DND-41 (cell line): Measurements from ENCODE around the gene AKAP10.

Experiments
- ATAC-seq: fragments of 200-7000 bp; cut with Tn5 transposase; 3 replicates; pipeline ENCODE4 v1.9.1; 2021; ENCODE audit warnings: low read depth; ENCODE audit not compliant: insufficient read depth
- DNase-seq: peaks from one replicate; pipeline ENCODE4 v3.0.0-alpha.2; 2020
- H2AFZ ChIP-seq: 2 replicates; pipeline ENCODE4 v1.6.0; 2012; ENCODE audit warnings: low read depth, low read length
- H3K27ac ChIP-seq: 2 replicates; pipeline ENCODE4 v1.5.1; 2012; ENCODE audit warnings: low read length, inconsistent platforms
- H3K27me3 ChIP-seq: fragments of 200-600 bp; sonication (generic); 2 replicates; pipeline ENCODE4 v1.6.0; 2012; ENCODE audit warnings: low read length, mild to moderate bottlenecking, inconsistent platforms; ENCODE audit not compliant: insufficient read depth, poor library complexity
- H3K36me3 ChIP-seq: 2 replicates; pipeline ENCODE4 v1.5.1; 2012; ENCODE audit warnings: low read length, inconsistent platforms; ENCODE audit not compliant: insufficient read depth
- H3K4me1 ChIP-seq: 2 replicates; pipeline ENCODE4 v1.5.1; 2012; ENCODE audit warnings: mild to moderate bottlenecking, low read length; ENCODE audit not compliant: insufficient read depth
- H3K4me2 ChIP-seq: 2 replicates; pipeline ENCODE4 v1.6.0; 2012; ENCODE audit warnings: mild to moderate bottlenecking, moderate library complexity, low read length, inconsistent platforms; ENCODE audit not compliant: insufficient read depth
- H3K4me3 ChIP-seq, 2 experiments: fragments of 200-600 bp in 1 of 2; shearing (Covaris generic) in 1 of 2; 2 replicates each; pipeline ENCODE4 v1.5.1; 2012 to 2016; ENCODE audit warnings: inconsistent platforms in 2 of 2, low read length in 2 of 2, mild to moderate bottlenecking in 2 of 2, low read depth in 1 of 2, moderate library complexity in 1 of 2
- H3K79me2 ChIP-seq: 2 replicates; pipeline ENCODE4 v1.6.0; 2012; ENCODE audit warnings: low read length, inconsistent platforms; ENCODE audit not compliant: insufficient read depth
- H3K9ac ChIP-seq: 2 replicates; pipeline ENCODE4 v1.6.0; 2012; ENCODE audit warnings: low read depth, mild to moderate bottlenecking, inconsistent platforms, low read length, moderate library complexity
- H3K9me3 ChIP-seq: 2 replicates; pipeline ENCODE4 v1.5.1; 2012; ENCODE audit warnings: low read length, moderate library complexity, mild to moderate bottlenecking, inconsistent platforms; ENCODE audit not compliant: insufficient read depth, severe bottlenecking
- H4K20me1 ChIP-seq: 2 replicates; pipeline ENCODE4 v1.6.0; 2012; ENCODE audit warnings: low read length; ENCODE audit not compliant: insufficient read depth
- EZH2 ChIP-seq: IDR thresholded peaks from 3 replicates; pipeline ENCODE4 v1.6.1; 2012; ENCODE audit warnings: borderline replicate concordance, low read depth, mild to moderate bottlenecking, moderate library complexity, low read length, inconsistent platforms; ENCODE audit not compliant: severe bottlenecking
- TF ChIP-seq, protein P1 (sequence below): IDR thresholded peaks from 2 replicates; pipeline ENCODE4 v1.5.1; 2012; ENCODE audit warnings: borderline replicate concordance, low read length, moderate library complexity, mild to moderate bottlenecking; ENCODE audit not compliant: poor library complexity, severe bottlenecking; ENCODE audit errors: extremely low read depth

AKAP10 gene

DNA sequence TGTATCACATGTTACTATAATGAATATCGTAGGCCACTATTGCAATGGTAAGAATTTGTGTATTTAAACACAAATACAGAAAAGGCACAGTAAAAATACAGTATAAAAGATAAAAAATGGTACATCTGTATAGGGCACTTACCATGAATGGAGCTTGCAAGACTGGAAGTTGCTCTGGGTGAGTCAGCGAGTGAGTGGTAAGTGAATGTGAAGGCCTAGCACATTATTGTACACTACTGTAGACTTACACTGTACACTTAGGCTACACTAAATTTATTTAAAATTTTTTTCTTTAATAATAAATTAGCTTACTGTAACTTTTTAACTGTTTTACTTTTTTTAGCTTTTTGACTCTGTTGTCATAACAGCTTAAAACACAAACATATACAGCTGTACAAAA, 42.5 kb downstream of the AKAP10 start:
- ATAC-seq (no peak), DNase-seq (no peak)
- Histone ChIP-seq H3K36me3 (peaks cover 77% of the 10 kb centered on the region), H3K4me1 (no peaks in the 10 kb centered on the region), H3K27me3 (no peaks in the 10 kb centered on the region), H3K9me3 (no peaks in the 10 kb centered on the region), H3K79me2 (no peaks in the 10 kb centered on the region), H2AFZ (no peak overlapping the region), H4K20me1 (peaks cover 5% of the 10 kb centered on the region; the same call in 1 of the 2 replicates), H3K4me2 (no peak overlapping the region), H3K9ac (no peak overlapping the region), H3K27ac (no peak overlapping the region), H3K4me3 (no peak overlapping the region)
- TF ChIP-seq EZH2: no peak
- TF ChIP-seq, protein P1, sequence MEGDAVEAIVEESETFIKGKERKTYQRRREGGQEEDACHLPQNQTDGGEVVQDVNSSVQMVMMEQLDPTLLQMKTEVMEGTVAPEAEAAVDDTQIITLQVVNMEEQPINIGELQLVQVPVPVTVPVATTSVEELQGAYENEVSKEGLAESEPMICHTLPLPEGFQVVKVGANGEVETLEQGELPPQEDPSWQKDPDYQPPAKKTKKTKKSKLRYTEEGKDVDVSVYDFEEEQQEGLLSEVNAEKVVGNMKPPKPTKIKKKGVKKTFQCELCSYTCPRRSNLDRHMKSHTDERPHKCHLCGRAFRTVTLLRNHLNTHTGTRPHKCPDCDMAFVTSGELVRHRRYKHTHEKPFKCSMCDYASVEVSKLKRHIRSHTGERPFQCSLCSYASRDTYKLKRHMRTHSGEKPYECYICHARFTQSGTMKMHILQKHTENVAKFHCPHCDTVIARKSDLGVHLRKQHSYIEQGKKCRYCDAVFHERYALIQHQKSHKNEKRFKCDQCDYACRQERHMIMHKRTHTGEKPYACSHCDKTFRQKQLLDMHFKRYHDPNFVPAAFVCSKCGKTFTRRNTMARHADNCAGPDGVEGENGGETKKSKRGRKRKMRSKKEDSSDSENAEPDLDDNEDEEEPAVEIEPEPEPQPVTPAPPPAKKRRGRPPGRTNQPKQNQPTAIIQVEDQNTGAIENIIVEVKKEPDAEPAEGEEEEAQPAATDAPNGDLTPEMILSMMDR: no peak

DNA sequence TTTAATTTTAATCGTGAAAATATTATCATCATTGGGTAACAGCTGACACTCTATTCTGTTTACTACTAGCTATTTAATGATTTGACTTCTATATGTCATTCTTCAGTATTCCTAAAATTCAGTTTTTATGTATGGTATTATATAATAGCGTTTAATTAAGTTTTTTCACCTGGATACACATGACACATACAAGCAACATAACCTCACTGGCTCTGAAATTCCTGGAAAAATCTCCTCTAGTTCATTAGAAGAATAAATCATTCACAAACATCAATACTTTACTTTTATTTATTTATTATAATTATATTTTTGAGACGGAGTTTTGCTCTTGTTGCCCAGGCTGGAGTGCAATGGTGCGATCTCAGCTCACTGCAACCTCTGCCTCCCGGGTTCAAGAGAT, 44.0 kb downstream of the AKAP10 start:
- H3K4me3 ChIP-seq: no peak overlapping the region
- no peak overlapping the region for H3K9ac ChIP-seq
- no peak for TF ChIP-seq EZH2
- TF ChIP-seq, protein P1: no peak
- H2AFZ ChIP-seq: no peak overlapping the region
- no peak for DNase-seq
- no peak for ATAC-seq
- no peaks in the 10 kb centered on the region for H4K20me1 ChIP-seq
- H3K9me3 ChIP-seq: no peaks in the 10 kb centered on the region
- no peaks in the 10 kb centered on the region for H3K79me2 ChIP-seq
- no peak overlapping the region for H3K4me2 ChIP-seq
- H3K4me1 ChIP-seq: no peaks in the 10 kb centered on the region
- H3K27me3 ChIP-seq: no peaks in the 10 kb centered on the region
- no peak overlapping the region for H3K27ac ChIP-seq
- peaks cover 77% of the 10 kb centered on the region for H3K36me3 ChIP-seq

DNA sequence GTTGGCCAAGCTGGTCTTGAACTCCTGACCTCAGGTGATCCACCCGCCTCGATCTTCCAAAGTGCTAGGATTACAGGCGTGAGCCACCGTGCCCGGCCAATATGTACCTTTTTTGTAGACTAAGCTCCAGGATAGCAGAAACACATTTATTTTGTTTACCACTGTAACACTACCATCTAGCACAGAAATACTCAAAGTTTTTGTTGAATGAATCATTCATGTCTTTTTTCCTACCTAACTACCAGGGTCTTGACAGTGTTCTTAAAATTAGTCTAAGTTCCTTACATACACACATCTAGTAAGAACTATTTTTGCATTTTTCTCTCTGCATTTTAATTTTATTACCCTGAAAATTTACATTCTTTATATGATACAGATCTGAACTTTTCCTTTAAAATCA, 44.4 kb downstream of the AKAP10 start:
- Histone ChIP-seq H3K4me2 (no peak overlapping the region), H3K4me3 (no peak overlapping the region), H3K27ac (no peak overlapping the region), H3K79me2 (no peaks in the 10 kb centered on the region), H3K36me3 (peaks cover 76% of the 10 kb centered on the region), H3K9me3 (no peaks in the 10 kb centered on the region), H3K4me1 (no peaks in the 10 kb centered on the region), H3K9ac (no peak overlapping the region), H2AFZ (no peak overlapping the region), H4K20me1 (no peaks in the 10 kb centered on the region), H3K27me3 (no peaks in the 10 kb centered on the region)
- DNase-seq (no peak), ATAC-seq (no peak)
- TF ChIP-seq EZH2: no peak
- TF ChIP-seq, protein P1: no peak

DNA sequence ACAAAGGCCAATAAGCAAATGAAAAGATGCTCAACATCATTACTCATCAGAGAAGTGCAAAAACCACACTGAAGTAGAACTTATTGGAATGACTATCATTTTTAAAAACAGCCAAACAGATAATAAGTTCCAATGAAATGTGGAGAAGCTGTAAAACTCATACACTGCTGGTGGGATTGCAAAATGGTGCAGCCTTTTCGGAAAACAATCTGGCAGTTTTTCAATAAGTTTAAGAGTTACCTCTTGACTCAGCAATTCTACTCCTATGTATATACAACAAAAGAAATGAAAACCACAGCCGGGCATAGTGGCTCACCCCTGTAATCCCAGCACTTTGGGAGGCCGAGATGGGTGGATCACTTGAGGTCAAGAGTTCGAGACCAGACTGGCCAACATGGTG, 49.3 kb downstream of the AKAP10 start:
- Histone ChIP-seq H3K27me3 (no peaks in the 10 kb centered on the region), H3K79me2 (no peaks in the 10 kb centered on the region), H3K9me3 (no peaks in the 10 kb centered on the region), H3K27ac (no peak overlapping the region), H3K4me3 (no peak overlapping the region), H3K9ac (no peak overlapping the region), H3K4me1 (no peaks in the 10 kb centered on the region), H4K20me1 (no peaks in the 10 kb centered on the region), H2AFZ (no peak overlapping the region), H3K4me2 (no peak overlapping the region), H3K36me3 (peaks cover 83% of the 10 kb centered on the region)
- no peak for ATAC-seq
- DNase-seq: no peak
- no peak for TF ChIP-seq EZH2
- TF ChIP-seq, protein P1: no peak
